Panc1 (cell line): ENCODE results near the gene TMEM184C. TPM values are rescaled to one million over a fixed set of nuclear protein-coding genes. Genes with fewer than 3 reads are reported as not detected.

Experiments used
- ATAC-seq: fragments of 200-7000 bp; cut with Tn5 transposase; 2 replicates; pipeline ENCODE4 v1.9.1; 2020; ENCODE audit warnings: mild to moderate bottlenecking, moderate library complexity
- BruUV-seq: library from RNA; stranded (reverse); fragments of 400-500 nt; replicated peaks from 2 replicates; lab custom pipeline; 2021; lab: Mats Ljungman, UMichigan
- CTCF ChIA-PET: fragments of 300-600 bp; sonication (Branson Sonifier 250); formaldehyde crosslinking; loops from one replicate; lab custom pipeline; 2022; ENCODE audit warnings: antibody characterized with exemption; lab: Charles Lee
- POLR2A ChIA-PET: fragments of 300-600 bp; sonication (Branson Sonifier 250); formaldehyde crosslinking; loops from one replicate; lab custom pipeline; 2022; ENCODE audit warnings: antibody characterized with exemption; lab: Charles Lee
- DNase-seq: peaks from one replicate; pipeline ENCODE4 v3.0.0-alpha.2; 2010; ENCODE audit warnings: low read depth, low spot score
- H3K27ac ChIP-seq: 2 replicates; pipeline ENCODE4 v1.5.1; 2011; ENCODE audit warnings: mild to moderate bottlenecking, low read length, inconsistent platforms
- H3K27me3 ChIP-seq: fragments of 200-500 bp; sonication (Bioruptor generic); 2 replicates; pipeline ENCODE4 v1.6.0; 2014; ENCODE audit warnings: low read length, inconsistent platforms; ENCODE audit not compliant: control insufficient read depth, insufficient read depth
- H3K36me3 ChIP-seq: fragments of 200-500 bp; sonication (Bioruptor generic); 2 replicates; pipeline ENCODE4 v1.5.1; 2014; ENCODE audit warnings: inconsistent platforms, mild to moderate bottlenecking, low read length, moderate library complexity; ENCODE audit not compliant: control insufficient read depth, insufficient read depth
- H3K4me1 ChIP-seq: 2 replicates; pipeline ENCODE4 v1.5.1; 2011; ENCODE audit warnings: inconsistent platforms, mild to moderate bottlenecking, low read length, moderate library complexity; ENCODE audit not compliant: control insufficient read depth, insufficient read depth
- H3K4me3 ChIP-seq, 2 experiments: 2 replicates each; pipeline ENCODE4 v1.5.1; 2011 to 2012; ENCODE audit warnings: low read depth in 2 of 2, low read length in 2 of 2, mild to moderate bottlenecking in 2 of 2, inconsistent platforms in 1 of 2, moderate library complexity in 1 of 2
- H3K9me3 ChIP-seq: fragments of 200-500 bp; sonication (Bioruptor generic); 2 replicates; pipeline ENCODE4 v1.5.1; 2014; ENCODE audit warnings: low read depth, mild to moderate bottlenecking, inconsistent platforms, low read length, moderate library complexity; ENCODE audit not compliant: control insufficient read depth, insufficient read depth
- POLR2AphosphoS5 ChIP-seq: IDR thresholded peaks from 2 replicates; pipeline ENCODE4 v1.6.1; 2012; ENCODE audit warnings: mild to moderate bottlenecking, low read depth, low read length, moderate library complexity
- SIN3A ChIP-seq: IDR thresholded peaks from 2 replicates; pipeline ENCODE4 v1.6.1; 2012; ENCODE audit warnings: low read depth, mild to moderate bottlenecking, low read length, moderate library complexity, borderline replicate concordance; ENCODE audit not compliant: insufficient read depth
- TCF7L2 ChIP-seq: IDR thresholded peaks from 2 replicates; pipeline ENCODE4 v1.6.1; 2011; ENCODE audit warnings: mild to moderate bottlenecking, low read depth, low read length, inconsistent platforms
- in situ Hi-C: cut with HindIII; loops from 2 replicates; pipeline ENCODE4 v1.10.0; 2016; ENCODE audit warnings: low sequenced_read_pairs, low pct_unique_long_range_greater_than_20kb
- intact Hi-C: fragments of 100-400 bp; cut with micrococcal nuclease; formaldehyde crosslinking; loops from one replicate; pipeline ENCODE4 v1.10.0; 2022; ENCODE audit not compliant: unreplicated experiment
- total RNA-seq: library from RNA; stranded (reverse); gene quantifications from one replicate; pipeline ENCODE4 v1.2.1, GENCODE V29; 2021; ENCODE audit not compliant: unreplicated experiment
- TF ChIP-seq, protein P1 (sequence below), 2 experiments: IDR thresholded peaks; 2 replicates each; pipeline ENCODE4 v1.6.1; 2011 to 2012; ENCODE audit warnings: low read depth in 2 of 2, control low read depth in 1 of 2, low read length in 1 of 2, mild to moderate bottlenecking in 1 of 2, moderate library complexity in 1 of 2; ENCODE audit not compliant: insufficient read depth in 1 of 2
- TF ChIP-seq, protein P2 (sequence below): fragments of 450-650 bp; IDR thresholded peaks from 2 replicates; pipeline ENCODE4 v1.5.1; 2017; ENCODE audit warnings: mild to moderate bottlenecking

TMEM184C gene
- total RNA-seq, 1 experiment from 2014 or later = 26.5 TPM

DNA sequence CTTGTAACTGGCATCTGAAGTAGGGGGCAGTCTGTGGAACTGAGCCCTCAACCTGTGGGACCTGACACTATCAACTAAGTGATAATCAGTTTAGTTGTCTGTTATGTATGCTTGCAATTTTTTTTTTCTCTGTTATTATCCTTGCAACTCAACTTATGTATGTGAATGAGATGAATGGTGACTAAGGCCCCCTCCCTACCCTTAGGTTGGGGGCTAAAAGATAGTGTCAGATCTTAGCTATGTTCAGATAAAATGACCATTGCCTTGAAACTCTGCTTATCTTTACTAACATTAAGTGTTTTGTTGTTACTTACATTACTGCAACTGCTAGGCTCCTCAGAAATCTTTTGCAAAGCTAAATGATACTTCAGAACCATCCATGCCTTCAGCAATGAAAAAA lies 31.5 kb downstream of the TMEM184C start:
- H3K4me3 ChIP-seq = no peak overlapping the region
- H3K27ac ChIP-seq = no peak overlapping the region
- POLR2A ChIA-PET = no interaction called here
- no TSS peak for BruUV-seq
- intact Hi-C loops = no loop called here
- no peaks in the 10 kb centered on the region for H3K4me1 ChIP-seq
- in situ Hi-C loops = no loop called here
- ATAC-seq (no peak), DNase-seq (no peak)
- no peak for TF ChIP-seq SIN3A
- no peak for TF ChIP-seq TCF7L2
- no peak for TF ChIP-seq POLR2AphosphoS5
- TF ChIP-seq, protein P1, sequence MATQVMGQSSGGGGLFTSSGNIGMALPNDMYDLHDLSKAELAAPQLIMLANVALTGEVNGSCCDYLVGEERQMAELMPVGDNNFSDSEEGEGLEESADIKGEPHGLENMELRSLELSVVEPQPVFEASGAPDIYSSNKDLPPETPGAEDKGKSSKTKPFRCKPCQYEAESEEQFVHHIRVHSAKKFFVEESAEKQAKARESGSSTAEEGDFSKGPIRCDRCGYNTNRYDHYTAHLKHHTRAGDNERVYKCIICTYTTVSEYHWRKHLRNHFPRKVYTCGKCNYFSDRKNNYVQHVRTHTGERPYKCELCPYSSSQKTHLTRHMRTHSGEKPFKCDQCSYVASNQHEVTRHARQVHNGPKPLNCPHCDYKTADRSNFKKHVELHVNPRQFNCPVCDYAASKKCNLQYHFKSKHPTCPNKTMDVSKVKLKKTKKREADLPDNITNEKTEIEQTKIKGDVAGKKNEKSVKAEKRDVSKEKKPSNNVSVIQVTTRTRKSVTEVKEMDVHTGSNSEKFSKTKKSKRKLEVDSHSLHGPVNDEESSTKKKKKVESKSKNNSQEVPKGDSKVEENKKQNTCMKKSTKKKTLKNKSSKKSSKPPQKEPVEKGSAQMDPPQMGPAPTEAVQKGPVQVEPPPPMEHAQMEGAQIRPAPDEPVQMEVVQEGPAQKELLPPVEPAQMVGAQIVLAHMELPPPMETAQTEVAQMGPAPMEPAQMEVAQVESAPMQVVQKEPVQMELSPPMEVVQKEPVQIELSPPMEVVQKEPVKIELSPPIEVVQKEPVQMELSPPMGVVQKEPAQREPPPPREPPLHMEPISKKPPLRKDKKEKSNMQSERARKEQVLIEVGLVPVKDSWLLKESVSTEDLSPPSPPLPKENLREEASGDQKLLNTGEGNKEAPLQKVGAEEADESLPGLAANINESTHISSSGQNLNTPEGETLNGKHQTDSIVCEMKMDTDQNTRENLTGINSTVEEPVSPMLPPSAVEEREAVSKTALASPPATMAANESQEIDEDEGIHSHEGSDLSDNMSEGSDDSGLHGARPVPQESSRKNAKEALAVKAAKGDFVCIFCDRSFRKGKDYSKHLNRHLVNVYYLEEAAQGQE (IDR thresholded peaks at IDR 0.05; ENCODE audit: insufficient read depth in 1 of 2, low read depth in 2 of 2, low read length in 1 of 2) = no peak
- TF ChIP-seq, protein P2, sequence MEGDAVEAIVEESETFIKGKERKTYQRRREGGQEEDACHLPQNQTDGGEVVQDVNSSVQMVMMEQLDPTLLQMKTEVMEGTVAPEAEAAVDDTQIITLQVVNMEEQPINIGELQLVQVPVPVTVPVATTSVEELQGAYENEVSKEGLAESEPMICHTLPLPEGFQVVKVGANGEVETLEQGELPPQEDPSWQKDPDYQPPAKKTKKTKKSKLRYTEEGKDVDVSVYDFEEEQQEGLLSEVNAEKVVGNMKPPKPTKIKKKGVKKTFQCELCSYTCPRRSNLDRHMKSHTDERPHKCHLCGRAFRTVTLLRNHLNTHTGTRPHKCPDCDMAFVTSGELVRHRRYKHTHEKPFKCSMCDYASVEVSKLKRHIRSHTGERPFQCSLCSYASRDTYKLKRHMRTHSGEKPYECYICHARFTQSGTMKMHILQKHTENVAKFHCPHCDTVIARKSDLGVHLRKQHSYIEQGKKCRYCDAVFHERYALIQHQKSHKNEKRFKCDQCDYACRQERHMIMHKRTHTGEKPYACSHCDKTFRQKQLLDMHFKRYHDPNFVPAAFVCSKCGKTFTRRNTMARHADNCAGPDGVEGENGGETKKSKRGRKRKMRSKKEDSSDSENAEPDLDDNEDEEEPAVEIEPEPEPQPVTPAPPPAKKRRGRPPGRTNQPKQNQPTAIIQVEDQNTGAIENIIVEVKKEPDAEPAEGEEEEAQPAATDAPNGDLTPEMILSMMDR = no peak
- H3K36me3 ChIP-seq = no peaks in the 10 kb centered on the region
- CTCF ChIA-PET = no interaction called here
- no peaks in the 10 kb centered on the region for H3K27me3 ChIP-seq
- H3K9me3 ChIP-seq = no peaks in the 10 kb centered on the region

DNA sequence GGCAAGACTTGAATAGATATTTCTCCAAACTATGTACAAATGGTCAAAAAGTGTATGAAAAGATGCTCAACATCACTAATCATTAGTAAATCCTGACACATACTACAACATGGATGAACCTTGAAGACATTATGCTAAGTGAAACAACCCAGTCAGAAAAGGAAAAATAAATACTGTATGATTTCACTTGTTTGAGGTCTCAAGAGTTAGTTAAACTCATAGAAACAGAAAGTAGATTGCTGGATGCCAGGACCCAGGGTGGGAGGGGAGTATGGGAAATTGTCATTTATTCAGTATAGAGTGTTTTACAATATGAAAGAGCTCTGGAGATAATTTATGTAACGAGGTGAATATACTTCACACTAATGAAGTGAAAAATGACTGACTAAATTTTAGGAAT lies 34.4 kb downstream of the TMEM184C start:
- POLR2A ChIA-PET = no interaction called here
- in situ Hi-C loops = no loop called here
- TF ChIP-seq, protein P2 = no peak
- no peak for TF ChIP-seq POLR2AphosphoS5
- TF ChIP-seq, protein P1 (IDR thresholded peaks at IDR 0.05; ENCODE audit: insufficient read depth in 1 of 2, low read depth in 2 of 2, low read length in 1 of 2) = no peak
- no peak for TF ChIP-seq TCF7L2
- TF ChIP-seq SIN3A = no peak
- CTCF ChIA-PET = no interaction called here
- Histone ChIP-seq H3K27ac (no peak overlapping the region), H3K9me3 (no peaks in the 10 kb centered on the region), H3K4me3 (no peak overlapping the region), H3K36me3 (no peaks in the 10 kb centered on the region; the same call in 1 of the 2 replicates), H3K27me3 (no peaks in the 10 kb centered on the region), H3K4me1 (no peaks in the 10 kb centered on the region)
- ATAC-seq (no peak), DNase-seq (no peak)
- no TSS peak for BruUV-seq
- intact Hi-C loops = no loop called here
